Measurements from ENCODE around the gene LRMDA.

The LRMDA gene

GRCh38 chr10:75717126-75717916, 285.9 kb downstream of the LRMDA start:
- no peak overlapping the region for H2AFZ ChIP-seq
- no peak overlapping the region for H3K9ac ChIP-seq
- H3K27me3 ChIP-seq (ENCODE audit: control insufficient read depth, insufficient read depth, low read length) = no peaks in the 10 kb centered on the region
- H3K79me2 ChIP-seq = no peaks in the 10 kb centered on the region
- H3K36me3 ChIP-seq (ENCODE audit: control insufficient read depth, insufficient read depth, low read length) = no peaks in the 10 kb centered on the region
- no peak overlapping the region for H3K4me3 ChIP-seq (ENCODE audit: low read depth, low read length)
- no peak for TF ChIP-seq CTCF (IDR thresholded peaks at IDR 0.05)
- no peaks in the 10 kb centered on the region for H3K9me3 ChIP-seq (ENCODE audit: control insufficient read depth, low read length)
- no peak overlapping the region for H3K4me2 ChIP-seq (ENCODE audit: low read length)
- H3K27ac ChIP-seq = no peak overlapping the region
- no peaks in the 10 kb centered on the region for H3K4me1 ChIP-seq

- Histone ChIP-seq H3K9ac (no peak overlapping the region), H3K9me3 (ENCODE audit: control insufficient read depth, low read length) (no peaks in the 10 kb centered on the region), H3K4me1 (no peaks in the 10 kb centered on the region), H3K27ac (no peak overlapping the region), H2AFZ (no peak overlapping the region), H3K4me2 (ENCODE audit: low read length) (no peak overlapping the region), H3K79me2 (no peaks in the 10 kb centered on the region), H3K36me3 (ENCODE audit: control insufficient read depth, insufficient read depth, low read length) (no peaks in the 10 kb centered on the region), H3K4me3 (ENCODE audit: low read depth, low read length) (no peak overlapping the region), H3K27me3 (ENCODE audit: control insufficient read depth, insufficient read depth, low read length) (no peaks in the 10 kb centered on the region)
- no peak for TF ChIP-seq CTCF (IDR thresholded peaks at IDR 0.05)
Observed at GRCh38 chr10:75718991-75719390, 287.6 kb downstream of the LRMDA start.

- H3K4me3 ChIP-seq (ENCODE audit: low read depth, low read length) = no peak overlapping the region
- H3K27me3 ChIP-seq (ENCODE audit: control insufficient read depth, insufficient read depth, low read length) = no peaks in the 10 kb centered on the region
- TF ChIP-seq CTCF (IDR thresholded peaks at IDR 0.05) = no peak
- H3K4me2 ChIP-seq (ENCODE audit: low read length) = no peak overlapping the region
- no peak overlapping the region for H3K9ac ChIP-seq
- no peaks in the 10 kb centered on the region for H3K4me1 ChIP-seq
- H3K36me3 ChIP-seq (ENCODE audit: control insufficient read depth, insufficient read depth, low read length) = no peaks in the 10 kb centered on the region
- H3K9me3 ChIP-seq (ENCODE audit: control insufficient read depth, low read length) = no peaks in the 10 kb centered on the region
- no peaks in the 10 kb centered on the region for H3K79me2 ChIP-seq
- H2AFZ ChIP-seq = no peak overlapping the region
- no peak overlapping the region for H3K27ac ChIP-seq
Observed at GRCh38 chr10:75720157-75720556, 288.7 kb downstream of the LRMDA start.

- Histone ChIP-seq H3K27ac (no peak overlapping the region), H2AFZ (no peak overlapping the region), H3K79me2 (no peaks in the 10 kb centered on the region), H3K36me3 (ENCODE audit: control insufficient read depth, insufficient read depth, low read length) (no peaks in the 10 kb centered on the region), H3K4me2 (ENCODE audit: low read length) (no peak overlapping the region), H3K4me3 (ENCODE audit: low read depth, low read length) (no peak overlapping the region), H3K9me3 (ENCODE audit: control insufficient read depth, low read length) (no peaks in the 10 kb centered on the region), H3K4me1 (no peaks in the 10 kb centered on the region), H3K9ac (no peak overlapping the region), H3K27me3 (ENCODE audit: control insufficient read depth, insufficient read depth, low read length) (no peaks in the 10 kb centered on the region)
- no peak for TF ChIP-seq CTCF (IDR thresholded peaks at IDR 0.05)
Observed at GRCh38 chr10:75722020-75722419, 290.6 kb downstream of the LRMDA start.

GRCh38 chr10:75722609-75723008, 291.2 kb downstream of the LRMDA start:
- H3K9me3 ChIP-seq (ENCODE audit: control insufficient read depth, low read length) = no peaks in the 10 kb centered on the region
- no peaks in the 10 kb centered on the region for H3K4me1 ChIP-seq
- no peaks in the 10 kb centered on the region for H3K36me3 ChIP-seq (ENCODE audit: control insufficient read depth, insufficient read depth, low read length)
- H2AFZ ChIP-seq = no peak overlapping the region
- H3K9ac ChIP-seq = no peak overlapping the region
- no peak overlapping the region for H3K4me2 ChIP-seq (ENCODE audit: low read length)
- no peaks in the 10 kb centered on the region for H3K79me2 ChIP-seq
- no peak overlapping the region for H3K27ac ChIP-seq
- TF ChIP-seq CTCF (IDR thresholded peaks at IDR 0.05) = no peak
- H3K4me3 ChIP-seq (ENCODE audit: low read depth, low read length) = no peak overlapping the region
- H3K27me3 ChIP-seq (ENCODE audit: control insufficient read depth, insufficient read depth, low read length) = no peaks in the 10 kb centered on the region

Measured in parathyroid adenoma (tissue), 2 donors.